ENCODE results near the gene MIDN. TPM values are rescaled to one million over a fixed set of nuclear protein-coding genes. Genes with fewer than 3 reads are reported as not detected.

Gene MIDN
- total RNA-seq, 4 donors from 2014 or later, result 34.9 to 117 (median 86.3) TPM

DNA sequence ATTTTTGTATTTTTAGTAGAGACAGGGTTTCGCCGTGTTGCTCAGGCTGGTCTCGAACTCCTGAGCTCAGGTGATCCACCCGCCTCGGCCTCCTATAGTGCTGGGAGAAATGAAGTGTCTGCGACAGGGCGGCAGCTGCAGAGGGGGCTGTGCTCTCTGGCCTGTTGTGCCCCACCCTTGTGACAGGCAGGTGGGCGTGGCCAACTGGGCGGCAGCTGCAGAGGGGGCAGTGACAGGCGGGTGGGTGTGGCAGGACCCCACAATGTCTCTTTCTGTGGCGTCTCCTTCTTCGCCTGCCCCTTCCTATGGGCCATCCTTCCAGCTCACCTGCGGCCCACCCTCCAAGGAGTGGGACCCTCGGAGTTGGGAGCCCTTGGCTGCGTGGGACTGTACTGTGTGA, 31.0 kb upstream of the MIDN start:
- Histone ChIP-seq H3K4me1 (peaks cover 73 to 88% of the 10 kb centered on the region in 2 donors), H3K27me3 (no peaks in the 10 kb centered on the region), H3K9me3 (no peaks in the 10 kb centered on the region), H3K36me3 (peaks cover 0 to 18% of the 10 kb centered on the region in 2 donors), H3K4me3 (peak overlapping the region in 1 of 4 donors; percentile 25), H3K27ac (peak overlapping the region; percentile 94 to 98 (median 96))
- in situ Hi-C loops (cut with MboI; ENCODE audit: low sequenced_read_pairs in 4 of 4) (no loop called here), intact Hi-C loops (cut with DNase I; ENCODE audit: low total_unique reads) (loop anchor here (10.0 kb wide), 1 partner anchor 643 kb away; the partner anchor contains the start of gene BSG)
- peak in 1 of 2 donors; percentile 4 for ATAC-seq
- no peak for TF ChIP-seq POLR2A (IDR thresholded peaks at IDR 0.05)
- TF ChIP-seq, protein P1, sequence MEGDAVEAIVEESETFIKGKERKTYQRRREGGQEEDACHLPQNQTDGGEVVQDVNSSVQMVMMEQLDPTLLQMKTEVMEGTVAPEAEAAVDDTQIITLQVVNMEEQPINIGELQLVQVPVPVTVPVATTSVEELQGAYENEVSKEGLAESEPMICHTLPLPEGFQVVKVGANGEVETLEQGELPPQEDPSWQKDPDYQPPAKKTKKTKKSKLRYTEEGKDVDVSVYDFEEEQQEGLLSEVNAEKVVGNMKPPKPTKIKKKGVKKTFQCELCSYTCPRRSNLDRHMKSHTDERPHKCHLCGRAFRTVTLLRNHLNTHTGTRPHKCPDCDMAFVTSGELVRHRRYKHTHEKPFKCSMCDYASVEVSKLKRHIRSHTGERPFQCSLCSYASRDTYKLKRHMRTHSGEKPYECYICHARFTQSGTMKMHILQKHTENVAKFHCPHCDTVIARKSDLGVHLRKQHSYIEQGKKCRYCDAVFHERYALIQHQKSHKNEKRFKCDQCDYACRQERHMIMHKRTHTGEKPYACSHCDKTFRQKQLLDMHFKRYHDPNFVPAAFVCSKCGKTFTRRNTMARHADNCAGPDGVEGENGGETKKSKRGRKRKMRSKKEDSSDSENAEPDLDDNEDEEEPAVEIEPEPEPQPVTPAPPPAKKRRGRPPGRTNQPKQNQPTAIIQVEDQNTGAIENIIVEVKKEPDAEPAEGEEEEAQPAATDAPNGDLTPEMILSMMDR (IDR thresholded peaks at IDR 0.05 in 4 of 5, conservative IDR thresholded peaks at IDR 0.05 in 1 of 5), result no peak
- peak in 1 of 2 donors; percentile 82 for DNase-seq

DNA sequence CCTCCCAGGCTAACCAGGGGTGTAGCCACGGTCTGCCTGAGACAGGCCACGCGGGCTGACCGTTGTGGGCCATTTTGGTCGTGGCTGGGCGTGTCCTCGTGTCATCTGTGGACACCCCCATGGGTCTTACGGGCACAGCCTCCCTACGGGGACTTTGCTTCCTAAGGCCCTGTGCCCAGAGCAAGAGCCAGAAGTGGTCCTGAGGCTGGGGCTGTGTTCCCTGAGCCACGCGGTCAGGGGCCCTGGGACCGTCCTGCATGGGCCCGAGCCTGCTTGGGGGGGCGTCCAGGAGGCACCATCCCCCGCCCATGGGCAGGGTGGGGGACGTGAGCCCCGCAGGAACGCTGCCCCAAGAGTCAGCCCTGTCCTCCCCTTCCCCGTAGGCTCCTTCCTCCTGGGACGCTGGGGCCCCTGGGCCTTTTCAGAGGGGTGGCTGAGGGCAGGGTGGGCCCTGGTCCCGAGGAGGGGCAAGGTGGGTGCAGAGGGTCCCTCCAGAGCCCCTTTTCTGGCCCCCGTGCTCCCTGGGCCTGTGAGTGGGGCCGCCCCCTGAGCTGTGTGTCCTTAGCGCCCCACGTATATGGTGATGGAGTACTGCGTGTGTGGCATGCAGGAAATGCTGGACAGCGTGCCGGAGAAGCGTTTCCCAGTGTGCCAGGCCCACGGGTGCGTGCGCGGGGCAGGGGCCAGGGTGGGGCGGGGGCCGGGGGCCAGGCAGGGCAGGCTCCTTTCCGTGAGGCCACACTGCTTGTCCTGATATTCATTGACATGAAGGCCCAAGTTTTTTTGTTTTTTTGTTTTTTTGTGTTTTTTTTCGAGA, 29.4 kb upstream of the MIDN start:
- H3K27ac ChIP-seq, result peak overlapping the region; percentile 94 to 98 (median 96)
- TF ChIP-seq, protein P1 (IDR thresholded peaks at IDR 0.05 in 4 of 5, conservative IDR thresholded peaks at IDR 0.05 in 1 of 5), result no peak
- no peak for TF ChIP-seq POLR2A (IDR thresholded peaks at IDR 0.05)
- H3K9me3 ChIP-seq, result no peaks in the 10 kb centered on the region
- H3K27me3 ChIP-seq, result no peaks in the 10 kb centered on the region
- H3K4me1 ChIP-seq, result peaks cover 59 to 81% of the 10 kb centered on the region in 2 donors
- ATAC-seq (no peak), DNase-seq (no peak)
- H3K36me3 ChIP-seq, result peaks cover 0 to 32% of the 10 kb centered on the region in 2 donors
- in situ Hi-C loops (cut with MboI; ENCODE audit: low sequenced_read_pairs in 4 of 4) (no loop called here), intact Hi-C loops (cut with DNase I; ENCODE audit: low total_unique reads) (loop anchor here (10.0 kb wide), 1 partner anchor 644 kb away; the partner anchor contains the start of gene BSG)
- no peak overlapping the region for H3K4me3 ChIP-seq

DNA sequence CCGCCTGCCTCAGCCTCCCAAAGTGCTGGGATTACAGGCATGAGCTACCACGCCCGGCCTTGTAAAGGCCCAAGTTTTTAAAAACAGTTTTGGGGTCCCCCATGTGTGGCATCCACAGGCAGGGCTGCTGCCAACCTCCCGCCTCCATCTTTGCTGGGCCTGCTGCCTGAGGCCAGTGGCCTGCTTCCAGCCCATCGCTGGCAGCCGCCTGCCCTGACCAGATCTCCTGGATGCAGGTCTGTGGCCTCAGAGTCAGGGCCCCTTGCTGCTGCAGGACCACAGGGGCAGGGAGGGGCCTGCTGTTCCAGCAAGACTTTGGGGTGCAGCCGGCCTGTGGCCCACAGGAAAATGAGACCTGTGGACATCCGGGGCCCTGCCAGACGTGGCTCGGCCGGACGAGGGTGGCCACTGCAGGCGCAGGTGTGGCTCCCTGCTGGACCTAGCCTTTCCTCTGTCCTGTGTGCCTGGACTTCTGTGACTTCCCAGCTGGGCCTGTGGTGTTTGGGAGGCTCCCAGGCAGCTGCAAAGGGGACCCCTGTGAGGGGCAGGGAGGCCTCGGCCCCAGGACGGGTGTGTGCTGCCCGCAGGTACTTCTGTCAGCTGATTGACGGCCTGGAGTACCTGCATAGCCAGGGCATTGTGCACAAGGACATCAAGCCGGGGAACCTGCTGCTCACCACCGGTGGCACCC, 28.5 kb upstream of the MIDN start:
- Histone ChIP-seq H3K27ac (peak overlapping the region; percentile 68 to 97 (median 95)), H3K27me3 (no peaks in the 10 kb centered on the region), H3K4me3 (no peak overlapping the region), H3K36me3 (peaks cover 0 to 32% of the 10 kb centered on the region in 2 donors), H3K9me3 (no peaks in the 10 kb centered on the region), H3K4me1 (peaks cover 49 to 71% of the 10 kb centered on the region in 2 donors)
- ATAC-seq (no peak), DNase-seq (no peak)
- TF ChIP-seq, protein P1 (IDR thresholded peaks at IDR 0.05 in 4 of 5, conservative IDR thresholded peaks at IDR 0.05 in 1 of 5), result no peak
- TF ChIP-seq POLR2A (IDR thresholded peaks at IDR 0.05), result no peak
- in situ Hi-C loops (cut with MboI; ENCODE audit: low sequenced_read_pairs in 4 of 4) (no loop called here), intact Hi-C loops (cut with DNase I; ENCODE audit: low total_unique reads) (loop anchor here (10.0 kb wide), 1 partner anchor 645 kb away; the partner anchor contains the start of gene BSG)

DNA sequence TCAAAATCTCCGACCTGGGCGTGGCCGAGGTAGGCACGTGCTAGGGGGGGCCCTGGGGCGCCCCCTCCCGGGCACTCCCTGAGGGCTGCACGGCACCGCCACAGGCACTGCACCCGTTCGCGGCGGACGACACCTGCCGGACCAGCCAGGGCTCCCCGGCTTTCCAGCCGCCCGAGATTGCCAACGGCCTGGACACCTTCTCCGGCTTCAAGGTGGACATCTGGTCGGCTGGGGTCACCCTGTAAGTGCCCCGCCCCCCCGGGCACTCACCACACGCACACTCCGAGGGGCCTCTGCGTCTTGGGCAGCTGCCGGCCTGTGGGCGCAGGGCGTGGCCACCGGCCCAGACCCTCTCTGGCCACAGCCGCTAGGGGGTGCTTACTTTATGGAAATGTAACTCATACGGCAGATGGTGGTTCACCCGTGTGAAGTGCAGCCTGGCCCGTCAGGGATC, 27.9 kb upstream of the MIDN start:
- Histone ChIP-seq H3K27me3 (no peaks in the 10 kb centered on the region), H3K36me3 (peaks cover 0 to 32% of the 10 kb centered on the region in 2 donors), H3K9me3 (no peaks in the 10 kb centered on the region), H3K4me3 (no peak overlapping the region), H3K4me1 (peaks cover 43 to 66% of the 10 kb centered on the region in 2 donors), H3K27ac (peak overlapping the region; percentile 68 to 97 (median 95))
- in situ Hi-C loops (cut with MboI; ENCODE audit: low sequenced_read_pairs in 4 of 4), result no loop called here
- TF ChIP-seq, protein P1 (IDR thresholded peaks at IDR 0.05 in 4 of 5, conservative IDR thresholded peaks at IDR 0.05 in 1 of 5), result no peak
- no peak for TF ChIP-seq POLR2A (IDR thresholded peaks at IDR 0.05)
- DNase-seq (no peak), ATAC-seq (no peak)
- intact Hi-C loops (cut with DNase I; ENCODE audit: low total_unique reads), result no loop called here
